Measurements from ENCODE around the gene ZFYVE9. TPM values are rescaled to one million over a fixed set of nuclear protein-coding genes. Genes with fewer than 3 reads are reported as not detected.
"Not testable (repeated sequence)": the region's sequence is repeated elsewhere in the genome, so short reads cannot be mapped to it uniquely, and the experiment has no call there.

Gene ZFYVE9
- 10 to 100 TPM; 23.1 to 35.0 (median 27.7) TPM for total RNA-seq

GRCh38 chr1:52141513-52142219 lies at the start of gene ZFYVE9:
TSS of gene ZFYVE9 (plus strand) at chr1:52142089. CDS start at chr1:52233207, 91,118 bp downstream.
- peak; percentile 35 for DNase-seq (ENCODE audit: low spot score)
- peak in 2 of 3 donors; percentile 48 to 56 for TF ChIP-seq CTCF (IDR thresholded peaks at IDR 0.05)
- peak; percentile 91 for ATAC-seq (ENCODE audit: low FRiP score)

- ATAC-seq (ENCODE audit: low FRiP score); DNase-seq (ENCODE audit: low spot score): not testable (repeated sequence)
Observed at GRCh38 chr1:52094300-52094699, 47.6 kb upstream of the ZFYVE9 start.

- no peak for TF ChIP-seq CTCF (IDR thresholded peaks at IDR 0.05)
- no peak for DNase-seq (ENCODE audit: low spot score)
- no peak for ATAC-seq (ENCODE audit: low FRiP score)
Observed at GRCh38 chr1:52096216-52096615, 45.7 kb upstream of the ZFYVE9 start.

- TF ChIP-seq CTCF (IDR thresholded peaks at IDR 0.05) = no peak
- DNase-seq (ENCODE audit: low spot score) = no peak
- ATAC-seq (ENCODE audit: low FRiP score) = no peak
Observed at GRCh38 chr1:52098139-52098871, 43.6 kb upstream of the ZFYVE9 start.

GRCh38 chr1:52102336-52103013 lies 39.4 kb upstream of the ZFYVE9 start:
- DNase-seq (ENCODE audit: low spot score) (no peak), ATAC-seq (ENCODE audit: low FRiP score) (no peak)
- no peak for TF ChIP-seq CTCF (IDR thresholded peaks at IDR 0.05)

GRCh38 chr1:52111492-52111891 lies 30.4 kb upstream of the ZFYVE9 start:
- ATAC-seq (ENCODE audit: low FRiP score) = no peak
- TF ChIP-seq CTCF (IDR thresholded peaks at IDR 0.05) = no peak
- DNase-seq (ENCODE audit: low spot score) = no peak

GRCh38 chr1:52112489-52112888 lies 29.4 kb upstream of the ZFYVE9 start:
- no peak for ATAC-seq (ENCODE audit: low FRiP score)
- TF ChIP-seq CTCF (IDR thresholded peaks at IDR 0.05) = no peak

More at GRCh38 chr1:52112489-52112888, 29.4 kb upstream of the ZFYVE9 start:
- no peak for DNase-seq (ENCODE audit: low spot score)
